Kidney tubule cell (primary cell): Measurements from ENCODE around the gene AP1G2.

Source experiments
- DNase-seq: peaks from one replicate; pipeline ENCODE4 v3.0.0-alpha.2; 2018; ENCODE audit warnings: low spot score

Gene AP1G2

DNA sequence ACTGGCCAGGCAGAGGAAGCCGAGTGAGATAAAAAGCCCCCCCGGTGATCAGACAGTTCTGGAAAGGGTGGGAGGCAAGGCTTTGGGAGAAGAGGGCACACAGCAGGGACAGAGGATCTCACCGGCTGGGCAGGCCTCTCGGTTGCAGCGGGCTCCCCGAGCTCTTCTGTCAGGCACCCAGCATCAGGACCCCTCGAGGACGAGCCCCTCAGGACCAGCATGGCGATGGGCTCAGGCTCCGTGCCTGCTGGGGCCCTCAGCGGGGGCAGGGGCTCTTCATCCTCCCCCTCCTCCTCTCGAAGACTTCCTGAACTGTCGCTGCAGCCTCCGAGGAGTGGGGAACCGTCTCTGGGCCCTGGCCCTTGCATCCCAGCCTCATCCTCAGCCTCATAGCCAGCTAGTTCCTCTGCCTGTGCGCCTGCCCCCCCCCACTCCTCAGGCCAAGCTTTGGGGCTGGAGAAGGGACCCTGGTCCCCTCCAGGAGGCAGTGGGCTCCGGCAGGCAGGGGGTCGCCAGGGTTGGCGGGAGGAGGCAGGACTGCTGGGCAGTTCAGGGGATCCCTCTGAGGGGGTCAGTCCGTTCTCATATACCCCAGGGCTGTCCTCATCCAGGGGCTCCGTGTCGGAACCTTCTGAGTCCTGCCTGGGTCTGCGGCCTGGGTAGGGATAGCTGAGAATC is 3.4 kb upstream of the AP1G2 start:
- no peak for DNase-seq

DNA sequence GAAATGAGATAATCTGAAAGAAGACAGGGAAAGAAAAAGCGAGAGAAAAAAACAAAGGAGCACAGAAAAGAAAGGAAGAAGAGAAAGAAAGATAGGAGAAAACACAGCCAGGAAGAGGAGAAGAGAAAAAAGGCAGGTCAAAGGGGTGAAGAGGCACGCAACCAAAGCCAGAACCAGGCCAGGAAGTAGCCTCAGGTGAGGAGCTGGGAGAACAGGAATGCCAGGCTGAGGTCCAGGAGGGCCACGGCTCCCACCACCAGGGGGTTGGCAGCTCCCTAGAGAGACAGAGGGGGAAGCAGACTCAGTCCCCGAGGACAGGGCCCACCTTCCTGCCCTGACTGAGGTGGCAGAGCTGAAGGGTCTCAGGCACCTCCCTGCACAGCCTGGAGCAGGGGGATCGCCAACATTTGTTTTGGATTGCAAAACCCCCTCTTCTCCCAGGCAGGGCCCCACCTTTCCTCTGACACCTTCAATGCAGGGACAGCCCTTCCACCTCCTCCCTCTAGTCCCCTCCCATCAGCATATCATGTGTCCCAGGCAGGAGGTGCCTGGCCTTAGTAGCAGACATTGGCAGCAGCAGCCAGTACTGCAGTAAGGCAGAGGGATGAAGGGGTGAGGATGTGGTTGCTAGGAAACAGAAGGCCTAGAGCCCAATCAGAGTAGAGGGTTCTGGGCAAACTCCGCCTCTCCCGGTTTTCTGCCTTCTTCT is 2.0 kb upstream of the AP1G2 start:
- DNase-seq, result peak; percentile 30

DNA sequence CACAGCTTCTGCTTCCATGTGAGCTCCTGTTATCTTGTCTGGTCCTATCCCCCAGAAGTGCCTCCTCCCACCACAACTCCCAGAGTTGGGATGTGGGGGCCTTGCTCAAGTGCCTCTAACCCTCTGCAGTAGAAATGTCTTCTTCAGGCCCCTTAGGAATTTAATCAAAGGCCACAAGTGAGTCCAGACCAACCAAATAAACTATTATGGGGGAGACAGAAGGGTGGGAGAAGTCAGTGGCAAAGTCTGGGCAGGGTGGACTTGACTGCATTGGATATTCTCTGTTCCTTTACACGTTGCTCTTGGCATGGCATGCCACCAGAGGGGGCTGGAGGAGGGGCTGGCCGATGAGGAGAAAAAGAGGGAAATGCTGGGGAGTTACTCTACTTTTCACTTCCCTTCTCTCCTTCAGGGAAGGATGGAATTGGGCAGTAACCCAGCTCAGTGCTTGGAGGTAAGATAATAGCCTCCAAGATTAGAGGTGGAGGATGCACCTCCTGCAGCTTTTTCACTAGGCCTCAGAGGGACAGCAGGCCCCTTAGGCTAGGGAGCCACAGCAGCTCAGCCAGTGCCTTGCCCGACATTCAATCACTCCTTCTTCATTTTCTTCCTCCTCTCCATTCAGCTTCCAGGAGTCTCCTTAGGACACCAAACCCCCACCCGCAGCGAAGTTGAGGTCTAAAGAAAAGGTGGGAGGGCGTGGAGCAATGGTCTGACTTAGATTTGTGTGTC is 1.2 kb upstream of the AP1G2 start:
- no peak for DNase-seq

DNA sequence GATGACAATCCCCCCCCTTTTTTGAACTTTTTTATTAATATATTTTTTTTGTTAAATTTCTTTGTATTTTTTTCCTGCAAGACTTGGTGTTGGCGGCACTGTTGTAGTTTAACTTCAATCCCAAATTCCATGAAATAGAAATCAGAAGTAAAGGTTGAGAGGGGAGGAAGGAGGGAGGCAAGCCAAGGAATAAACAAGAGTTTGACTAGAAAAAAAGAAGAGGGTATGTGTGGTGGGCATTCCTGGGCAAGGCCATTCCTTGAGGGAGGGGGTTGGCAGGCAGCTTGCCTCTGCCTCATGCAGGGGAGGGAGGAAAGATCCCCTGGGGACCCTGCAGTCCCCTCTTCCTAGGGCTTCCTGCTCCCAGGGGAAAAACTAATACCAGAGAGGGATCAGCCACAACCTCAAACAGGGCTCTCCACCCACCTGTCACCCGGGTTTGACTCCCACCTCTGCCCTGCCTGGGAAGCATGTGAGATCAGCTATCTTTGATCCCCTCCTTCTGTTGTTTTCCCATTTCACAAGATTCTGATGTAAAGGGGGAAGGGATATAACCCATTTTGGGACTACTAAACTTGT is 519 bp upstream of the AP1G2 start:
- no peak for DNase-seq

DNA sequence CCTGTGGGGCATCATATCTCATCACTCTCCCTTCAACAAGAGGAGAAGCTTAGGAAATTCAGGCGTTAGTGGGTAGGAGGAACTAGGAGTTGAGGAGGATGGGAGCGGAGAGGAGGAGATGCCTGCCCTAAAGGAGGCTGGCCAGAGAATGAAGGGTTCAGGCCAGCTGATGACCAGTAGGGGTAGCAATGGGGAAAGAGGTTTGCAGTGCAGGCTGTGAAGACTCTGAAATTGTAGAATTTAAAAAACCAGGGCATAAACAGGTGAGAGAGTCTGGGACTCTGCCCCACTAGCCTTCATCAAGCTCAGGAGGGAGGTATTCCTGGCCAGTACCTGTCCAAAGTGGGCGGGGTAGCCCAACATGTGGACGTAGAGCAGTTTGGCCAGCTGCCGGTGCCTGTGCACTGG is 809 bp downstream of the AP1G2 start:
- DNase-seq, result no peak

DNA sequence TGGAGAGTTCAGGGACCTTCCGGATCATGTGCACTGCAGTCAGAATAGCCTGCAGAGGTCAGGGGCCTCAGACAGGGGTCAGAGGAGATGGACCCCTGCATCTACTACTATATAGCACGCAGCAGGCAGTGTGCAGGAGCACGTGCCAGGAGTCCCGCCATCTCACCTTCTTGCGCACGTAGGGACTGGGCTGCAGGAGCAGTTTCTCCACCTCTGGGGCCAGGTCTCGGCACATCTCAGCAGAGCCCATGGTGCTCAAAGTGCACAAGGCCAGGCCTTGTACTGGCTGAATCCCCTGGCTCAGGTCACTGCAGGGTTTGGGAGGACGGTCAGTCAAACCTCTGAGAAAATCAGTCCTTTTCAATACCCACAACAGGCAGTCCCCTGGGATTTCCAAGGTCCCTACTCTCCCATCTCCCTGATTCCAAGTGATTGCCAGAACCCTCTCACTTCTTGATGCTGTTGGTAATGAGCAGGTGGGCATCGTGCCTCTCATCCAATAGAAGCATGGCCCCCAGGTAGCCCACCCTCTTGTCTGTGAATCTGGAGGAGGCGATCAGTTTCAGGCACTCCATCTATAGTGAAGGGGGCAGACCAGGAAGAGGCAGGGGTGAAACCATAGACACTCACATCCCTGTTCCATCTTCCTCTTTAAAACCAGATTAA is 1.3 kb downstream of the AP1G2 start:
- DNase-seq, result no peak

DNA sequence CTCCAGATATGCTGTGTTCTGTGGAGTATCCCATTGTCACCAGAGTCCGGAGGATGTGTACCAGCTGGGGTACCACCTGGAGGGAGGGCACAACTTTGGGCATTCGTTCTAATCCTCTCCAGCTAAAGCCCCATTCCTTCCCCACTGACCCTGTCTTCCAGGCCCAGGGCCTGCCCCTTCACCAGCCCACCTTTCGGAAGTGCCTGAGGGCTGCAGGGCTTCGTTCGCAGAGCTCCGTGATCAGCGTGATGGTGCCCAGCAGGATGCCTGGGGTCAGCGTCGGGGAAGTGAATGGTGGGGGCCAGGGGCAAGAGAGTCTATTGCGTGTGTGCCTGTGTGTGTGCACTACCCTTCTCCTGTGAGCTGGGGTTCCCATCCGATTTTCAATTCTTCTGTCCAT is 2.0 kb downstream of the AP1G2 start:
- no peak for DNase-seq

DNA sequence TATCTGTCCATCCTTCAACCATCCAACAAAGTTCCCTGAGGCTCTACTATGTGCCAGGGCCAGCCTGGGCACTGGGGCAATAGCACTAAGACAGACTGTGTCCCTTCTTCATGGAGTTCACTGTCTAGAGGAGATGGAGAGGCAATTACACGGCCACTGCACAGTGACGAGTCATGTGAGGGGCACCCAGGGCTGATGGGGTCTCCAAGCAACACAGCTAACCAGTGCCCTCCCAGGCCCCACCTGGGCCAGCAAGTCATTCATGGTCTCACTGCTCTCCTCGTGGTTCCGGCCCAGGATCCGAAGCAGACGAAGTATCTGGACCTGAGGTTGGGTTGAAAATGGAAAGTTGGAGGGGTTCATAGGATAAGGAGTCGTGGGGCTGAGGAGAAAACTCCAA is 2.7 kb downstream of the AP1G2 start:
- DNase-seq, result no peak

DNA sequence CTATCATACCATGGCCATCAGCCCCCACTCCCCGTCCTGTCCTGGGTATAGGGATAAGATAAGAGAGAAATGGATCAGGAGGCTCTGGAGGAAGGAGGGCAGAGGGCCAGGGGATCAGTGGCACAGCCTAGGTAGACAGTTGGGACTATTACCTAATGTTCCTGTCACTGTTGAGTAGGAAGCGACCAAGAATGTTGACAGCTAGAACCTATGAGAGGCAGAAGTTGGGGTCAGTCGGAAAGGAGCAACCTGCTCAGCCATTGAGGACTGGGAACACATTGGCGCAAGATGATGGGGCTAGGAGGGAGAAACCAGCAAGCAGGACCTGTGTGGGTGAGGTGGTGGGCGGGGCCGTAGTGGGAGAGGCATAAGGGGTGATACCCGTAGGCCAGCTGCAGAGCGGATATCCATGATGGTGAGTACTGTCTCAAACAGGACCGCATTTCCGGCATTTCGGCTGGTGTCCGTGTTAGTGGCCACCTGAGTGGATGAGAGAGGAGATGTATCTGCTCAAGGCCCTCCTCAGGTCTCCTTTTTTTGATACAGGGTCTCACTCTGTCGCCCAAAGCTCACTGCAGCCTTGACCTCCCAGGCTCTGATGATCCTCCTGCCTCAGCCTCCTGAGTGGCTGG is 3.3 kb downstream of the AP1G2 start:
- DNase-seq, result no peak

DNA sequence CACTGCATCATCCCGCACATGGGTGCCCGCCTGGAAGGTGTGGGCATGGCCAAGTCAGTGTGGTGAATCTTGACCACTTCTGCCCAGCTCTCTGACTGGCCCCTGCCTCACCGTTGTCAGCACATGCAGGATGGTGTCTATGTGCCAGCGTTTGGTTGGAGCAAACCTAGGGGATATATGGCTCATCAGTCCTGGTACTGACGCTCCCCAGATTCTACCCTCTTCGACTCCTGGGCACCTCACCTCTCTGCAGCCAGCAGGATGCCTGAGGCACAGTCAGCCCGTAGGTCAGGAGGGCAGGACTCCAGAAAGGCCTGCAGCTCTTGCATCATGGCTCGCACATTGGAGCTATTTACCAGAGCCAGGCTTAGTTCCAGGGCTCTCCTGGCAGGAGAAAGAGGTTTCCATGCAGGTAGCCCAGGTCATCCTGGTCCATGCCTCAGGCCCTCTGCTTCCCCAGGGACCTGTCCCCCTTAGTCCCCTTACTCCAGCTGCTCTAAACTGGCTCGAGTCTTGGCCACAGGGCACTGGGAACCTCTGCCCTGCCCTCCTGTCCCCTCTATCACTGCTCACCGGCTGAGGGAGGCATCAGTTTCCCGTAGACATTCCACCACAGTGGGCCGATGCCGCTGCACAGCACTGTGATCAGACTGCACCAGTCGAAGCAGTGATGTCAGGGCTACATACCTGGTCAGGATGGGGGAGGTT is 4.0 kb downstream of the AP1G2 start:
- DNase-seq, result no peak

DNA sequence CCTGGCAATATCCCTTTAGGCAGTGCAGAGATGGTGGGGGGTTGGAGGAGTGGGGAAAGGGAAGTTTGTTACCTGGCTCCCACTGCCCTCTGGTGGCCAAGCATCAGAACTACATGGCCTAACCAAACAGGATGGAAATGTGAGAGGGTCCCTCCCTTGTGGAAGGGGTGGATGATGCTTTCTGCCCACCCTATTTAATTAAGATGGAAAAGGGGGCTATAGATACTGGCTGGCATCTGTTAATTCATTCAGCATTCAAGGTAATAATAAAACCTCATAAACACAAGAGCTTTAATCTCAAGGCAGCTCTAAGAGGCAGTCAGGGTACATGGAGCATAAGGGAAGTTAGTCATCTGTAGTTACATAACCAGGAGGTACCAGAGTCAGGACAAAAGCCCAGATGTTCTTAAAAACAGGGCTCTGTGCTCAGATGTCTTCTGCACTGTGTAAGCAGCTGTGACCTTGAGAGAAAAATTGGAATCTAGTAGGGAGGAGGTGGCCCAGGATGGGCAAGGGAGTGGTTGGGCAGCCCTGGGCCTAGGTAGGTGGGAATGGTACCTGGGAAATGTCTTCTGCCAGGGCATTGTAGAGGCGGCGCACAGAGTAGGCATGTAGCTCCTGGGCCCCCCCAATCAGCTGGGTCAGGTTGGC is 4.6 kb downstream of the AP1G2 start:
- peak; percentile 46 for DNase-seq

DNA sequence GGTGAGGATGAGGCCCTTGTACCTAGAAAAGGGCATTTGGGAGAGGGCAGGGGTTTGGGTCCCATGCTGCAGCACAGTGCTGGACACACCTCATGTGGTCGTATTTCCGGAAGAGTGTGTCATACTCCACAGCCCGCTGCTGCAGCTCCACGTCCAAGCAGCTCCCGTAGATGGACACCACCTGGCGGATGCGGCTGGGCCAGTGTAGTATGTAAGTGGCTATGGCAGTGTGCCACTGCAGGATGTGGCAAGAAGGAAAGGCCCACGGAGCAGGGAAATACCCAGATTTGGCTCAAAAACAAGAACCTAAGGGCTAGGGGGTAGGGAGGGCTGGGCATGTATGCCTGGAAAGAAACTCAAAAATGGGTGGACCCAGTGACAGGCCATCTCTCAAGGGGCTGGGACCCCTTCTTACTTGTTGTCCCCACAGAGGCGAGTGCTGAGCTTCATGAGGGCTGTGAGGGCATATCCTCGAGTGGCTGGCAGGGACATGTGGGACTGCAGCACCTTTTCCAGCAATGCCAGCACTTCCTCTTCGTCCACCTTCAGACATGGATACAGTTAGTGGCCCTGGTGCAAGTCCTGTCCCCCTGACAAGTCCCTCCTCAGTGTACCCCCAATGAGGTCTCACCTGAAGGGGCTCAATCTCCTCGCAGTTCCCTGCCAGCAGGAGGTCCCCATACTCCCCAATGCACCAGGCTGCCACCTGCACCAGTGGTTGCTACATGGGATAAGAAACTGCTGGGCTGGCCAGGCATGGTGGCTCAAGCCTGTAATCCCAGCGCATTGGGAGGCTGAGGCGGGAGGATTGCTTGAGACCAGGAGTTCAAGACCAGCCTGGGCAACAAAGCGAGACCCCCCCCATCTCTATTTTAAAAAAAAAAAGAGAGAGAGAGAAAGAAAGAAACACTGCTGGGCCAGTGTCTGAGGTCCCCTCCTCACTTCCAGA is 5.4 kb downstream of the AP1G2 start:
- DNase-seq, result no peak

DNA sequence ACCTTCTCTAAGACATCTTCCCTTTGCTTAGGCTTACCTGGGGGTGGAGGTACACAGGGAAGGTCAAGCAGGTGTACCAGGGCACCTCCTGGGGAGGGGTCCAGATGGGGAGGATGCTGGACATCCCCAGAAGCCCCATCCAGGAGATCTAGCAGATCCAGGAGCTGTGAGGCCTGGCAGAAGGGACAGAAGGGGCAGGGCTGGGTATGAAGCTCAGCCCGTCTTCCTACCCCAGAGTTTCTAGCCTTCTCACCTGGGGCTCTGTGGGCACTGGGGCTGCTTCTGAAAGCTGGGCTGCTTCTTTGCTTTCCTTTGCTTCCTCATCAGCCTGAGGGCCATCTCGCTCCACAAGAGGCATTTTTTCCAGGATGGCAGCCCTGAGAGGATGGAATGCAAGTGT is 6.3 kb downstream of the AP1G2 start:
- no peak for DNase-seq

DNA sequence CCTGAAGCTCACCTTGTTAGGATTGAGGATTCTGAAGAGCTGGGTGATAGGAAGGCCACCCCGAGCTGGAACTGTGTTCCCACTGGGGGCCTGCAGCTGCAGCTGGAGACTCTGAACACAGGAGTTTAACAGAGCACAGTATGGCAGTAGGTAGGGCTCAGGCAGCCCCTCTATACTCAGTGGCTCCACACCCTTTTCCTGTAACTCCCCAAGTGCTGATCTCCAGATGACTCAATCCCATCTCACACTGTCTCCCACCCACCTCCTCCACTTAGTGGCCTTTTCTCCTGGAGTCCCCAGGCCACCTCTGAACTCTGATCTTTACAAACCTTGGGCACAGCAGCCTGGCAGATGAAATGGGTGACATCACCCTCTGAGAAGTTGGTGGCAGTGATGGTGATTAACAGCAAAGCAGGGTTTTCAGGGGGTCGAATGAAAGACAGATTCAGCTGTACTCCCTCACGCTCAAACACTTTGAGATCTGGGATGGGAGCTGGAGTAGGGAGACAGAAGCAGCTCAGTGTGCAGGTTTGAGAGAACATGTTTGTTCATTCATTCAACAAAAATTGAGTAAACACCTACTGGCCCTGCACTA is 7.6 kb downstream of the AP1G2 start:
- no peak for DNase-seq

DNA sequence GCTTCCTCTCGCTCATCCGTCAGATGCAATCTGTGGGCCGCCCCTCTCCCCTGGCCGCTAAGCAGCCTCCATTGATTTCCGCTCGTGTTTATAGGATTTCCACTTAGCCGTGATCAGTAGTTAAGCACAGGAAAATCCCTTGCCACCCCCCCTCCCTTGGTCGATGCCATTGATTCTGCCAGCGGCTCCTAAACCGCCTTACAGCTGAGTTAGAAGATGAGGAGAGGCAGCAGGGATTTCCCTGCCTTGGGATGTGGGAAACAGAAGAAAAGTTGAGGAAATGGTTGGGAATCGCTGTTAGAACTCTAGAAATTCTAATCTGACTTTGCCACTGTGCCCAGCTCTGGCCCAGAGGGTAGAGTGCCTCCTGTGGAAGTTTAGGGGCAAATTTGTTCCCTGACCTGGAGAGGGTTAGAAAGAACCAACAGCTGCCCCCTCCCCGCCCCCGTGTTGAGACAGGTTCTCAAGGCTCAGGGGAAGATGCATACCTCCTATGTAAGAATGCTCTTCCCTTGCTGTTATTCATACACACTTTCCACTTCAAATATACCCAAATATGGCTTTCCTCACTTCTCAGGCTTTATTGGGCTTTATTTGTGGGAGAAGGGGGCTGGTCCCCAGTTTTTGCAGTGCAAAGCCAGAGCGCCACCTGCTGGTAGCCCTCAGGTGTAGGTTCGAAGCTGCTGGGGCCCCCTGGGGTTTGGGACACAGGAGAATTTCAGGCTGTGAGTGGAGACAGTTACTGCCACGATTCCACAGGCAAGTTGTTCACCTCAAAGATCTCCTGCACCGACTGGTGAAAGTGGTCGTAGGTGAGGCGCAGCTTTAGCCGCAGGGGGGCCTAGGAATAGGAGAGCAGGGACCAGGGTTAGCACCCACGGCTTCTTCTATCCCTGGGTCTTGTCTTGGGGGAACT is 8.3 kb downstream of the AP1G2 start:
- peak; percentile 54 for DNase-seq

DNA sequence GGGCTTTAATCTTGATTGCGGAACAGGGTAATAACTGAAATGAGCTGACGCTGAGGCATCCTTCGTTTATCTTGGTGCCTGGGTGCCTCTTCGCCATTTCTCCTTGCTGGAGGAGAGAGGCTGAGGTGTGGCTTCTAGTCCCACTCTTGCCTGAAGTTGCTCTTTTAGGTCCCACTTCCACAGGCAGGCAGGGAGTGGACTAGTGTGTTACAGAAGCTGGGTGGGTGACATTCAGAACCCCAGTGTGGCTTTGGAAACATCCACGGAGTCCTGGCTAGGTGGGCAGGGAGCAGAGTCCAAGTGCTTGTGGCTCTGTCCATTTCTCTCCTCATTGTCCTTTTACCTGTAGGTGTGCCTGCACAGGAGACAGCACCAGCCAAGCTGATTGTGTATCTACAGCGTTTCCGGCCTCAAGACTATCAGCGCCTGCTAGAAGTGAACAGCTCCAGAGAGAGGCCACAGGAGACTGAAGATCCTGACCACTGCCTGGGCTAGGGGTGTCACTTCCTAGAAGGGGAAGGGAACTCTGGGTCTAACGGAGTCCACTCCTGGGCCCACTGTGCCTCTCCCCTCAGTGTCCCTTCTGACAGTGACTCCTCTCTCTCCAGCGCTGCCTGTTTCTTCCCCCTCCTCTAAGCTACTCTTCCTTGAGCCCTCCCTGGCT is 9.1 kb downstream of the AP1G2 start:
- no peak for DNase-seq

DNA sequence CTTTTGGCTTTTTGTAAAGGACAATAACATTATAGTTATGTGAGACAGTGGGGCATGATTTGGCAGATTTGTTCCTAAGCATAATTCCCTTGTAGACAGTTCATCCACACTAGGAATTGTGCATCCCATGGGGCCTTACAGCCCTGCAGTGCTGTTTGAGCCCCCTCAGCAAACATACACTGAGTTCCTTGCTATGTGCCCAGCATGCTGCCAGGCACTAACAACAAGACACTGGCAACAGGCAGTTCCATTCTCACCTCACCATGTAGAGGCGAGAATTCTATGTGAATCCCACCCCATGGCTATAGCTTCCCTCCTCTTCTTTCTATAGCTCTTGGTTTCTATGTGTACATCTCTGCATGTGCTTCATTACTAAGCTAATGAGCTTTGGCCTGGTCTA is 9.6 kb downstream of the AP1G2 start:
- no peak for DNase-seq

DNA sequence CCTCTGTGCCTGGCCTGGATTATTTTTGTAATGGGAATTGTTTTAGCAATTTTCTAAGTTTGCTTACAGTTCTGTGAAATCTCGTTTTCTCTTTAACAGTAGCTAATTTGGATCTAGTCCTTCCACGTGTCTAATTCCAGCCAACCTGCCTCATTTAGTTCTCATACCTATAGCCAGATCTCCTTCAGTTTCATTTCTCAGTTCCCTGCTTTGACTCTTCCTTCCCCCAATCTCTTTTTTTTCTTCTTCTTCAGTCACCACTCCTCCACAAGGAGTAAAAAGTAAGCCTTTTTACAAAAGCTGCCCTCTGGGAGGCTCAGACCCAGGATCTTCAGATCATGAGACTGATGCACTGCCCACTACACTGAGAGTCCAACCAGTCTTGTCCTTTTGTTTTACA is 10.1 kb downstream of the AP1G2 start:
- no peak for DNase-seq
